HG02870 (cell line): ENCODE measurements around the gene ADCY2.
A peak's percentile ranks its signal among the peaks of the same experiment; 100 is the strongest.

Experiments used
- ATAC-seq: cut with Tn5 transposase; IDR thresholded peaks from one replicate; pipeline ENCODE4 v1.9.1; 2021; ENCODE audit warnings: mild to moderate bottlenecking, moderate library complexity; ENCODE audit not compliant: unreplicated experiment

The ADCY2 gene

DNA sequence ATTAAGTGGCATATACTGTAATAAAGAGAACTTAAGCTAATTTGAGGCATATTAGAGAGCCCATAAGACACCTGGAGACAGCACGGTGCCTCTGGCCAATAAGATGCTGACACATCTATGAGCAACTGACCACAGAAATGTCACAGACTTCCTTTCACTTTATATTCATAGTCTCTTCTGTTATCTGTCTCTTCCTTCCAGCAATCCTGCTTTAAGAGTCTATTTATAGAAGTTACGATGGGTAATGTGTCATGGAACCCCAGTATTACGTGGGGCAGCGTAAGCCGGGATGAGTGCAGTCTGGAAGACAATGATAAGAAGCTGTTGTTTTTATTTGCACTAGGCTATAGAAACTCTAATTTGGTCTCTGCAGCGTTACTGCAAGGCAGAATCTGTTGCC is 318.2 kb downstream of the ADCY2 start:
- ATAC-seq = no peak

DNA sequence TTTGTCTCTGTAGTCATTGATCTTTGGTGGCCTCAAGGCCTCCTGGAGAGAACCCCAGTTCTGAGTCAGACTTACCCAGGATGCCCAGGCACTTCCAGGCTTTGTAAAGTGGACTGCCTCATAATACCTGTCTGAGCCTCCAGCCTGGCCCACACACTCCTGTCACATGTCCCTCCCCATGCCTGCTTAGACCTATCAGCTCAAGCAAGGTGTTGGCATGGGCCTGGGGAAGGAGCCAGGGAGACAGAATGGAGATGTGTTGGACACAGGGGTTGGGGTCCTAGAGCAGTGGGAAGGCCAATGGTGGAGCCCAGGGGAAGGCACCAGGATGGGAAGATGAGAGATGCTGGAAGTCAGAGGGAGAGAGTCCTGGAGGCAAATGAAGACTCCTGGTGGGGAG is 318.8 kb downstream of the ADCY2 start:
- no peak for ATAC-seq

- ATAC-seq = no peak
Measured at GRCh38 chr5:7717691-7718090, 321.8 kb downstream of the ADCY2 start.

- no peak for ATAC-seq
Measured at GRCh38 chr5:7728076-7728475, 332.1 kb downstream of the ADCY2 start.

- ATAC-seq = no peak
Measured at GRCh38 chr5:7741415-7742065, 345.6 kb downstream of the ADCY2 start.

- no peak for ATAC-seq
Measured at GRCh38 chr5:7742241-7742656, 346.3 kb downstream of the ADCY2 start.

DNA sequence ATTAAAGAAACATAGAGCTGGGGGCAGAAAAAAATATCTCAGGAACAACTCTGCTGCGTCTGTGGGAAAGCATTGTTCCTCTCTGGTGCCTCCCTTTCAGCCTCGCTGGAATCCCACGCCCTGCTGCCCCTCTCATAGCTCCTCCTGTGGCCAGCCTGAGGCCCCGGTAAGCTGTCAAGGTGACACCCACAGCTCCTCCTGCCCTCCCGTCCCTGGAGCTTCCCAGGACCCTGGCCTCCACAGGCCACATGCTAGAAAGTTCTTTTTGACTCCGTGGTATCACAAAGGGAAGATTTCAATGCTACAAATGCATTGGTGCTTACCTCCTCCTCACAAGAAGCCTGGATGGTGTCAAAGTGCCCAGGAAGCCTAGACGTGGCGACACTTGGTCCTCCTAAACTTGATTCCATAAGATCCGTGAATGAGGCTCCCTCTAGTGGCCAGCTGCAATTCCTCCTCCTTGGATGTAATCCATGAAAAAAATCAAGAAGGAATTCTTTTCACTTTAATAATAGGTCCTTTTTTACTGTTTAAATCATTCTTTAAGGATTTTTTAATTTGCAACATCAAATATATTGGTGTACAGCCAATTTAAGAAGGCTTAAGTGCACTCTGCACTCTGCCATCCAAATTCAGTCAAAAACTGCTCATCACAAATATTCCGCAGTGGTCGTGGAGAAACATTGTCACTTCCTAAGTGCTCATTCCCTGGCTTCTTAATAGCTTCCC is 350.1 kb downstream of the ADCY2 start:
- no peak for ATAC-seq

- ATAC-seq = no peak
Measured at GRCh38 chr5:7747728-7748127, 351.8 kb downstream of the ADCY2 start.

DNA sequence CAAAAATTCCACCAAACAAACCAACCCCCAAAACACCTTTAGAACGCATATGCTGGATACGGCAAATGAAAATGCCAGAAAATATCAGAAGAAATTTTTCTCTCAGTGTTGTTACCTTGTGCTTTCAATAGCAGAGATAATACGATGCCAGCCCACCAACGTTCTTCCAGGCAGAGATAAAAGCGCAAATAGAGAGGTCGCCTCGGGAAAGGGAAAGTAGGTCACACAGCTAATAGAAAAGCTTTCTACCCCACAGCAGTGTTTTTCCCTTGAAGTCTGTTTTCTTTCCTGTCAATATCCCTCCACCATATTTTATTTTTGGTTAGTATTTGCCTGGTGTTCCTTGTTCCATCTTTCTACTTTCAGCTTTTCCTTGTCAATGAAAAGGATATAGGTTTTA is 353.7 kb downstream of the ADCY2 start:
- ATAC-seq = no peak

DNA sequence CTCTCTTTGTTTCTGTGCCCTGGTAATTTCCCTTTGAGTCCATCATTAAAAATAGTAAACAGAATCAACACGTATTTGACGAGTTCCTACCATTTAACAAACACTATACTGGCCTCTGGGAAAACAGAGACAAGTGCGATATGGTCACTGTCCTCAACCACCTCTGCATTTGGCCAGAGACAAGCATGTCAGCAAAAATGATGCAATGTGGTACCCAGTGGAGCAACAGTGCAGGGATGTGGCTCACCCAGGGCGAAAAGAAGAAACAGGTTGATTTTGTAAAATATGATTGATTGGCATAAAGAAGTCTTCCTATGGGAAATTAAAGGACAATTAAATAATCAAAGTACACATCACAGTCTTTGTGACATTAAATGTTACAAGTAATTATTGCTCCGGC is 355.9 kb downstream of the ADCY2 start:
- ATAC-seq = no peak

DNA sequence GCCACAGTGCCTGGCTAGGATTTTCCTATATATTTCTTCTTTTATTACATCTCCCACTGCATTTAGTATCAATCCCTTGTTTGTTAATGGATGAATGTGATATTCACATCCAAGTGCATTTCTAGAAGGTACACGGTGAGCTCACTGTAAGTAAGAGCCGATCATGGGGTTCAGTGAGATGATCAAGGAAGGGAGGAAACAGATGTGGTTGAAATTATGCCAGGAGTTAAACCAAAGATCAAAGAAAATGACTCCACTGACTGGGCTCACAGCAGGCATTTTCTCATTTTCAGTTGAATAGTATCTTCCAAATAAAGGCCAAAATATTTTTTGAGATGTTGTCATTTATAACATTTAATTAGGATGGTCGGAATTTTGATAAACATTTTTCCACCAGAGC is 357.2 kb downstream of the ADCY2 start:
- ATAC-seq = no peak

DNA sequence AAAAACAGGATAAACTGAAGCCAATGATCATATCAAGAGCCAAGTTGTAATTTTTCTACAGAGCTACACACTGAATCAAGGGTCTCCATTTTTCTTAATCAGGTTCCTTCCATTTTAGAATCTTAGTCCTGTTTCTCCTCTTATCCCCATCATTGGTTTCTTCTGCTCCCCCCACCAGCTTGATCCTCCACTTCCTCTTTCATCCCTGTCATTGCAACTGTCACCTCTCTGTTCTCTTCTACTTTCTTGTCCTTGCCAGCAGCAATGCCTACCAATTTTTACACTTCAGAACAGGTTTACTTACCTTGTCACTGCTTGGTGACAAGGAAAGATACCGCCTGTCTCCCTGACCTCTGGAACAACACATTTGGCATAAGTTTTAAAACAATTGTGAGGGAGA is 357.7 kb downstream of the ADCY2 start:
- no peak for ATAC-seq

GRCh38 chr5:7754490-7754889 is 358.6 kb downstream of the ADCY2 start:
- ATAC-seq = no peak

- peak; percentile 84 for ATAC-seq
Measured at GRCh38 chr5:7754997-7755596, 359.2 kb downstream of the ADCY2 start.

- no peak for ATAC-seq
Measured at GRCh38 chr5:7755958-7756357, 360.0 kb downstream of the ADCY2 start.

DNA sequence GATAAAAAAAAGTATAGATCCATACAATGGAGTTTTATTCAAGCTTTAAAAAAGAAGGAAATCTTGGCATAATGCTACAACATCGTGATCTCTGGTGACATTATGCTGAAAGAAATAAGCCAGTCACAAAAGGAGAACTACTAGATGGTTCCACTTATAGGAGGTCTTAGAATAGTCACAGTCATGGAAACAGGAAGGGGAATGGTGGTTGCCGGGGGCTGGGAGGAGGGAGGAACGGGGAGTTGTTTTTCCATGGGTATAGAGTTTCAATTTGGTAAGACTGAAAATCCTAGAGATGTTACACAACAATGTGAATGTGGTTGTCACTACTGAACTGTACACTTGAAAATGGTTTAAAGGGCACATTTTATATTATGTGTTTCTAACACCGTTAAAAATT is 360.5 kb downstream of the ADCY2 start:
- ATAC-seq = no peak

DNA sequence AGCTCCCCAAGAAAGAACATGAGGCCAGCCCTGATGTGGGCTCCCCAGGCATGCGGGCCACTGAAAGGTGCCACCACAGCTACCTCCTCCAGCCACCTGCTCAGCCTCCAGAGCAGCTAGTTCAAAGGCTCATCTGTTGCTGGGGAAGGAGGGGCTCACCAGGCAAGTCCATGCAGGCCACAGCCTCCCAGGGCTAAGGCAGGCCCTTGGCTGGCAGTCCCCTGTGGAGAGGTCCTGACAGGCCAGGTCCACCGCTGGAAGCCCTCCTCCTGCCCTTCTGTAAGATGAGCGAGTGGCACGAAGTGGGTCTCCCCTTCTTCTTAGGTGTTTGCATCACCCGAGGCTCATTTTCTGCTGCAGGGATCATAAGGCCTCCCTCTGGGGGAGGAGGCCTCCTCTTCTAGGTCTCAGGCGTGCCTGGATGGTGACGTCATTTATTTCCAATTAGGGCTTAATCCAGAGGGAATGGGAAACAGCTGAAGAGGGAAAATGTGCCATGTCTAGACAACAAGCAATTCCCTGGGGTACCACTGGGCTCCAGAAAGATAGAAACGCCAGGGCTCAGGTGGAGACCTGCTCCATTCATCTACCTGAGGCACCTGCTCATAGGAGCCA is 363.4 kb downstream of the ADCY2 start:
- no peak for ATAC-seq

GRCh38 chr5:7759951-7760580 is 364.1 kb downstream of the ADCY2 start:
- no peak for ATAC-seq

- ATAC-seq = no peak
Measured at GRCh38 chr5:7762267-7762666, 366.3 kb downstream of the ADCY2 start.

- ATAC-seq = no peak
Measured at GRCh38 chr5:7763621-7764072, 367.7 kb downstream of the ADCY2 start.

- no peak for ATAC-seq
Measured at GRCh38 chr5:7764452-7764851, 368.5 kb downstream of the ADCY2 start.
